HepG2 (cell line): ENCODE data around the gene CSNK1E. TPM values are rescaled to one million over a fixed set of nuclear protein-coding genes. Genes with fewer than 3 reads are reported as not detected.

Source experiments
- FLYWCH1 ChIP-seq: sonication (generic); formaldehyde crosslinking; IDR thresholded peaks from 2 replicates; pipeline ENCODE4 v1.8.1; 2023; ENCODE audit warnings: mild to moderate bottlenecking, missing genetic modification reagents
- HDAC2 ChIP-seq: sonication (generic); formaldehyde crosslinking; IDR thresholded peaks from 2 replicates; pipeline ENCODE4 v1.4.0; 2020; ENCODE audit warnings: missing genetic modification reagents
- HDAC6 ChIP-seq: fragments of 200-600 bp; sonication (generic); IDR thresholded peaks from 2 replicates; pipeline ENCODE4 v1.7.0; 2017; ENCODE audit warnings: mild to moderate bottlenecking, antibody characterized with exemption, low read length, low read depth
- ISX ChIP-seq: sonication (generic); formaldehyde crosslinking; conservative IDR thresholded peaks from 2 replicates; pipeline ENCODE4 v1.5.0; 2020; ENCODE audit warnings: missing genetic modification reagents
- KLF12 ChIP-seq: sonication (generic); formaldehyde crosslinking; IDR thresholded peaks from 2 replicates; pipeline ENCODE4 v1.4.0; 2020; ENCODE audit warnings: missing genetic modification reagents, borderline replicate concordance
- NONO ChIP-seq, 2 experiments: fragments of 450-650 bp in 1 of 2; sonication (generic) in 1 of 2; formaldehyde crosslinking in 1 of 2; IDR thresholded peaks in 1 of 2; conservative IDR thresholded peaks in 1 of 2; 2 replicates each; pipeline versions ENCODE4 v1.6.1 to v1.8.0; 2017 to 2022; ENCODE audit warnings: mild to moderate bottlenecking in 1 of 2, missing genetic modification reagents in 1 of 2, moderate library complexity in 1 of 2
- POGZ ChIP-seq: sonication (generic); formaldehyde crosslinking; IDR thresholded peaks from 2 replicates; pipeline ENCODE4 v1.4.0; 2020; ENCODE audit warnings: mild to moderate bottlenecking, missing genetic modification reagents
- SMYD3 ChIP-seq: sonication (generic); formaldehyde crosslinking; IDR thresholded peaks from 2 replicates; pipeline ENCODE4 v1.8.1; 2023; ENCODE audit warnings: mild to moderate bottlenecking, missing genetic modification reagents
- ZBTB3 ChIP-seq: sonication (generic); formaldehyde crosslinking; IDR thresholded peaks from 2 replicates; pipeline ENCODE4 v1.4.0; 2020; ENCODE audit warnings: low read depth, mild to moderate bottlenecking, moderate library complexity, missing genetic modification reagents, borderline replicate concordance
- ZNF431 ChIP-seq: sonication (generic); formaldehyde crosslinking; IDR thresholded peaks from 2 replicates; pipeline ENCODE4 v1.9.0; 2022; ENCODE audit warnings: missing genetic modification reagents, low read depth, mild to moderate bottlenecking, borderline replicate concordance
- ZNF432 ChIP-seq: sonication (generic); formaldehyde crosslinking; IDR thresholded peaks from 2 replicates; pipeline ENCODE4 v1.5.0; 2020; ENCODE audit warnings: missing genetic modification reagents, mild to moderate bottlenecking, borderline replicate concordance
- ZNF510 ChIP-seq: sonication (generic); formaldehyde crosslinking; IDR thresholded peaks from 2 replicates; pipeline ENCODE4 v1.4.0; 2020; ENCODE audit warnings: low read depth, mild to moderate bottlenecking, missing genetic modification reagents
- ZNF564 ChIP-seq: sonication (generic); formaldehyde crosslinking; IDR thresholded peaks from 2 replicates; pipeline ENCODE4 v1.8.1; 2023; ENCODE audit warnings: mild to moderate bottlenecking, missing genetic modification reagents
- ZNF747 ChIP-seq: sonication (generic); formaldehyde crosslinking; IDR thresholded peaks from 2 replicates; pipeline ENCODE4 v1.8.1; 2023; ENCODE audit warnings: missing genetic modification reagents, mild to moderate bottlenecking, borderline replicate concordance
- ZNF777 ChIP-seq: sonication (generic); formaldehyde crosslinking; IDR thresholded peaks from 2 replicates; pipeline ENCODE4 v1.4.0; 2020; ENCODE audit warnings: missing genetic modification reagents
- polyA plus RNA-seq, 8 experiments: library from polyadenylated mRNA; depleted of rRNA in 3 of 8; stranded (reverse) in 7 of 8; unstranded in 1 of 8; fragments of >200 nt; fragmentation: Illumina TruSeq in 4 of 8; extraction: Trizol in 4 of 8; gene quantifications; 2 replicates each; pipeline versions ENCODE4 v1.2.1 to v1.2.3, GENCODE V29; 2011 to 2016; ENCODE audit warnings: low read depth in 4 of 8, missing spikeins in 1 of 8, mixed read lengths in 1 of 8; ENCODE audit not compliant: insufficient read depth in 1 of 8
- total RNA-seq, 5 experiments: library from RNA; depleted of rRNA; stranded (reverse); fragments of >200 nt; fragmentation: Illumina TruSeq; extraction: Trizol; gene quantifications; 2 replicates each; pipeline ENCODE4 v1.2.3, GENCODE V29; 2016; ENCODE audit warnings: low read depth in 1 of 5
- TF ChIP-seq, protein P1 (sequence below): sonication (generic); formaldehyde crosslinking; IDR thresholded peaks from 2 replicates; pipeline ENCODE4 v1.8.1; 2023; ENCODE audit warnings: mild to moderate bottlenecking, inconsistent platforms, moderate library complexity, missing genetic modification reagents, borderline replicate concordance
- TF ChIP-seq, protein P2 (sequence below): sonication (generic); formaldehyde crosslinking; IDR thresholded peaks from 2 replicates; pipeline ENCODE4 v1.4.0; 2020; ENCODE audit warnings: mild to moderate bottlenecking, missing genetic modification reagents
- TF ChIP-seq, protein P3 (sequence below): sonication (generic); formaldehyde crosslinking; IDR thresholded peaks from 2 replicates; pipeline ENCODE4 v1.5.0; 2020; ENCODE audit warnings: missing genetic modification reagents
- TF ChIP-seq, protein P4 (sequence below): sonication (generic); formaldehyde crosslinking; IDR thresholded peaks from 2 replicates; pipeline ENCODE4 v1.5.0; 2020; ENCODE audit warnings: mild to moderate bottlenecking, missing genetic modification reagents

CSNK1E gene
- total and polyA plus RNA-seq, 2 of the 13 experiments (the other 11 are each of a cell fraction or from before 2014, with no cell fraction given) = 34.7 to 129 TPM

DNA sequence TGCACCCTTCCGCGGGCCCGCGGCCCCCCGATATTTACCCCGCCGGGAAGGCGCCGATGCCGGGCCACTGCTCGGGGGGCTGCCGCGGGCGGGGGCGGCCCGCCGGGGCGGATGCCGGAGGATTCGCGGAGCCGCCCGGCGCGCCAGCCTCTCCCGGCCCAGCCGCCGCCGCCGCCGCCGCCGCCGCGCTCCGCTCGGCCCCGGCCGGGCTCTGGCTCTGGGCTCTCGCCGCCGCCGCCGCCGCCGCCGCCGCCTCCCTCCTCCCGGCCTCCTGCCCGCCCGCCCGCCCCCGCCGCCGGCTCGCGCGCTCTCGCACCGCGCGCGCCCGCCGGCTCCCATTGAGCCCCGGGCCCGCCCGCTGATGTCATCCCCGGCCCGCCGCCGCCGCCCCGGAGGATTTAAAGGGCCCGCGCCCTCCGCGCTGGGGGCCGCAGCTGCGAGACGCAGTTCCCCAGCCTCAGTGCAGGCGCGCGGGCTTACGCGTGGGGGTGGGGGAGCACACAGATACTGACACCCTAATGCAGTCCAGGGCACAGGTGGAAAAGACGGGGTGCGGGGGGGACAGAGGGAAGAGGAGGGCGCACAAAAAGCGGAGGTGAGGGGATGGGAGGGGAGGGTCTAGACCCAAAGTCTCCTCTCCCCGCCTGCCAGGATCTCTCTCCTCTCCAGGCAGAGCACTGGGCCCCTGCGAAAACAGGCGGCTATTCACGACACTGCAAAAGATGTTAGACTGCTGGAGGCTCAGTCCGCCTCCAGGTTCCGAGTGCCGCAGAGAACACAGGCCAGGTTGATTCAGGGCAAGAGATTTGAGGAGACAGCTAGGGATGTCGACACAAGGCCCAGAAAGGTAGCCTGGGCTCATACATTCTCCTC, at the start of gene CSNK1E (continued):
- TF ChIP-seq, protein P1, sequence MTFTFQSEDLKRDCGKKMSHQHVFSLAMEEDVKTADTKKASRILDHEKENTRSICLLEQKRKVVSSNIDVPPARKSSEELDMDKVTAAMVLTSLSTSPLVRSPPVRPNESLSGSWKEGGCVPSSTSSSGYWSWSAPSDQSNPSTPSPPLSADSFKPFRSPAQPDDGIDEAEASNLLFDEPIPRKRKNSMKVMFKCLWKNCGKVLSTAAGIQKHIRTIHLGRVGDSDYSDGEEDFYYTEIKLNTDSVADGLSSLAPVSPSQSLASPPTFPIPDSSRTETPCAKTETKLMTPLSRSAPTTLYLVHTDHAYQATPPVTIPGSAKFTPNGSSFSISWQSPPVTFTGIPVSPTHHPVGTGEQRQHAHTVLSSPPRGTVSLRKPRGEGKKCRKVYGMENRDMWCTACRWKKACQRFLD (CRISPR knock-in tag) = no peak
- TF ChIP-seq ZNF432 (CRISPR knock-in tag) (no peak), KLF12 (no peak), HDAC2 (CRISPR knock-in tag) (peak; percentile 34; the same call in 1 of the 2 replicates), ZNF564 (no peak), ZNF747 (CRISPR knock-in tag) (no peak), ISX (CRISPR knock-in tag) (no peak), ZNF431 (no peak), POGZ (CRISPR knock-in tag) (0 out of 2 replicates have a peak, but pooled peaks have one; percentile 13), NONO (IDR thresholded peaks at IDR 0.05) (no peak), NONO (CRISPR knock-in tag; conservative IDR thresholded peaks at IDR 0.05) (peak; percentile 23), ZBTB3 (CRISPR knock-in tag) (no peak), ZNF777 (CRISPR knock-in tag) (no peak), ZNF510 (no peak), HDAC6 (no peak), SMYD3 (no peak), FLYWCH1 (CRISPR knock-in tag) (no peak)
- TF ChIP-seq, protein P2, sequence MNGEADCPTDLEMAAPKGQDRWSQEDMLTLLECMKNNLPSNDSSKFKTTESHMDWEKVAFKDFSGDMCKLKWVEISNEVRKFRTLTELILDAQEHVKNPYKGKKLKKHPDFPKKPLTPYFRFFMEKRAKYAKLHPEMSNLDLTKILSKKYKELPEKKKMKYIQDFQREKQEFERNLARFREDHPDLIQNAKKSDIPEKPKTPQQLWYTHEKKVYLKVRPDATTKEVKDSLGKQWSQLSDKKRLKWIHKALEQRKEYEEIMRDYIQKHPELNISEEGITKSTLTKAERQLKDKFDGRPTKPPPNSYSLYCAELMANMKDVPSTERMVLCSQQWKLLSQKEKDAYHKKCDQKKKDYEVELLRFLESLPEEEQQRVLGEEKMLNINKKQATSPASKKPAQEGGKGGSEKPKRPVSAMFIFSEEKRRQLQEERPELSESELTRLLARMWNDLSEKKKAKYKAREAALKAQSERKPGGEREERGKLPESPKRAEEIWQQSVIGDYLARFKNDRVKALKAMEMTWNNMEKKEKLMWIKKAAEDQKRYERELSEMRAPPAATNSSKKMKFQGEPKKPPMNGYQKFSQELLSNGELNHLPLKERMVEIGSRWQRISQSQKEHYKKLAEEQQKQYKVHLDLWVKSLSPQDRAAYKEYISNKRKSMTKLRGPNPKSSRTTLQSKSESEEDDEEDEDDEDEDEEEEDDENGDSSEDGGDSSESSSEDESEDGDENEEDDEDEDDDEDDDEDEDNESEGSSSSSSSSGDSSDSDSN (CRISPR knock-in tag) = peak; percentile 10
- TF ChIP-seq, protein P3, sequence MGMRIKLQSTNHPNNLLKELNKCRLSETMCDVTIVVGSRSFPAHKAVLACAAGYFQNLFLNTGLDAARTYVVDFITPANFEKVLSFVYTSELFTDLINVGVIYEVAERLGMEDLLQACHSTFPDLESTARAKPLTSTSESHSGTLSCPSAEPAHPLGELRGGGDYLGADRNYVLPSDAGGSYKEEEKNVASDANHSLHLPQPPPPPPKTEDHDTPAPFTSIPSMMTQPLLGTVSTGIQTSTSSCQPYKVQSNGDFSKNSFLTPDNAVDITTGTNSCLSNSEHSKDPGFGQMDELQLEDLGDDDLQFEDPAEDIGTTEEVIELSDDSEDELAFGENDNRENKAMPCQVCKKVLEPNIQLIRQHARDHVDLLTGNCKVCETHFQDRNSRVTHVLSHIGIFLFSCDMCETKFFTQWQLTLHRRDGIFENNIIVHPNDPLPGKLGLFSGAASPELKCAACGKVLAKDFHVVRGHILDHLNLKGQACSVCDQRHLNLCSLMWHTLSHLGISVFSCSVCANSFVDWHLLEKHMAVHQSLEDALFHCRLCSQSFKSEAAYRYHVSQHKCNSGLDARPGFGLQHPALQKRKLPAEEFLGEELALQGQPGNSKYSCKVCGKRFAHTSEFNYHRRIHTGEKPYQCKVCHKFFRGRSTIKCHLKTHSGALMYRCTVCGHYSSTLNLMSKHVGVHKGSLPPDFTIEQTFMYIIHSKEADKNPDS (CRISPR knock-in tag) = no peak
- TF ChIP-seq, protein P4, sequence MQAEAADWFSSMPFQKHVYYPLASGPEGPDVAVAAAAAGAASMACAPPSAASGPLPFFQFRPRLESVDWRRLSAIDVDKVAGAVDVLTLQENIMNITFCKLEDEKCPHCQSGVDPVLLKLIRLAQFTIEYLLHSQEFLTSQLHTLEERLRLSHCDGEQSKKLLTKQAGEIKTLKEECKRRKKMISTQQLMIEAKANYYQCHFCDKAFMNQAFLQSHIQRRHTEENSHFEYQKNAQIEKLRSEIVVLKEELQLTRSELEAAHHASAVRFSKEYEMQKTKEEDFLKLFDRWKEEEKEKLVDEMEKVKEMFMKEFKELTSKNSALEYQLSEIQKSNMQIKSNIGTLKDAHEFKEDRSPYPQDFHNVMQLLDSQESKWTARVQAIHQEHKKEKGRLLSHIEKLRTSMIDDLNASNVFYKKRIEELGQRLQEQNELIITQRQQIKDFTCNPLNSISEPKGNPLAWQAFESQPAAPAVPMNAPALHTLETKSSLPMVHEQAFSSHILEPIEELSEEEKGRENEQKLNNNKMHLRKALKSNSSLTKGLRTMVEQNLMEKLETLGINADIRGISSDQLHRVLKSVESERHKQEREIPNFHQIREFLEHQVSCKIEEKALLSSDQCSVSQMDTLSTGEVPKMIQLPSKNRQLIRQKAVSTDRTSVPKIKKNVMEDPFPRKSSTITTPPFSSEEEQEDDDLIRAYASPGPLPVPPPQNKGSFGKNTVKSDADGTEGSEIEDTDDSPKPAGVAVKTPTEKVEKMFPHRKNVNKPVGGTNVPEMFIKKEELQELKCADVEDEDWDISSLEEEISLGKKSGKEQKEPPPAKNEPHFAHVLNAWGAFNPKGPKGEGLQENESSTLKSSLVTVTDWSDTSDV (CRISPR knock-in tag) = 0 out of 2 replicates have a peak, but pooled peaks have one; percentile 7
